CD4-positive, alpha-beta T cell treated with Interferon gamma for 1 hour (primary cell): Measurements from ENCODE around the gene TTC28.

Source experiments
- DNase-seq: peaks from one replicate; pipeline ENCODE4 v3.0.0-alpha.2; 2020

Gene TTC28

GRCh38 chr22:27978802-27979201, 700.8 kb downstream of the TTC28 start:
- no peak for DNase-seq

- no peak for DNase-seq
Observed at GRCh38 chr22:27978317-27978716, 701.3 kb downstream of the TTC28 start.

- no peak for DNase-seq
Observed at GRCh38 chr22:27976586-27976985, 703.1 kb downstream of the TTC28 start.

GRCh38 chr22:27975381-27976013, 704.1 kb downstream of the TTC28 start:
- no peak for DNase-seq

GRCh38 chr22:27973846-27974245, 705.8 kb downstream of the TTC28 start:
- no peak for DNase-seq

- no peak for DNase-seq
Observed at GRCh38 chr22:27972732-27973698, 706.6 kb downstream of the TTC28 start.

- DNase-seq: no peak
Observed at GRCh38 chr22:27971926-27972325, 707.7 kb downstream of the TTC28 start.

GRCh38 chr22:27970596-27971220, 708.9 kb downstream of the TTC28 start:
- no peak for DNase-seq

GRCh38 chr22:27966168-27967064, 713.2 kb downstream of the TTC28 start:
- no peak for DNase-seq

- DNase-seq: no peak
Observed at GRCh38 chr22:27962268-27963044, 717.2 kb downstream of the TTC28 start.

- DNase-seq: no peak
Observed at GRCh38 chr22:27961680-27962079, 718.0 kb downstream of the TTC28 start.

GRCh38 chr22:27961182-27961581, 718.5 kb downstream of the TTC28 start:
- no peak for DNase-seq

- DNase-seq: no peak
Observed at GRCh38 chr22:27959335-27960090, 720.1 kb downstream of the TTC28 start.

- no peak for DNase-seq
Observed at GRCh38 chr22:27952779-27953178, 726.9 kb downstream of the TTC28 start.

- DNase-seq: no peak
Observed at GRCh38 chr22:27952091-27952490, 727.5 kb downstream of the TTC28 start.

GRCh38 chr22:27949421-27949820, 730.2 kb downstream of the TTC28 start:
- no peak for DNase-seq

GRCh38 chr22:27948569-27948968, 731.1 kb downstream of the TTC28 start:
- no peak for DNase-seq

- no peak for DNase-seq
Observed at GRCh38 chr22:27947448-27947847, 732.2 kb downstream of the TTC28 start.

- DNase-seq: no peak
Observed at GRCh38 chr22:27941143-27941542, 738.5 kb downstream of the TTC28 start.

- DNase-seq: no peak
Observed at GRCh38 chr22:27937453-27937852, 742.2 kb downstream of the TTC28 start.

- DNase-seq: no peak
Observed at GRCh38 chr22:27935897-27936296, 743.7 kb downstream of the TTC28 start.
